GM10847 (cell line): ENCODE measurements around the gene DNAJC25.

ENCODE experiments used
- POLR2A ChIP-seq: IDR thresholded peaks from 2 replicates; pipeline ENCODE4 v1.6.1; 2011; ENCODE audit not compliant: insufficient read length; ENCODE audit errors: extremely low read depth

The DNAJC25 gene

DNA sequence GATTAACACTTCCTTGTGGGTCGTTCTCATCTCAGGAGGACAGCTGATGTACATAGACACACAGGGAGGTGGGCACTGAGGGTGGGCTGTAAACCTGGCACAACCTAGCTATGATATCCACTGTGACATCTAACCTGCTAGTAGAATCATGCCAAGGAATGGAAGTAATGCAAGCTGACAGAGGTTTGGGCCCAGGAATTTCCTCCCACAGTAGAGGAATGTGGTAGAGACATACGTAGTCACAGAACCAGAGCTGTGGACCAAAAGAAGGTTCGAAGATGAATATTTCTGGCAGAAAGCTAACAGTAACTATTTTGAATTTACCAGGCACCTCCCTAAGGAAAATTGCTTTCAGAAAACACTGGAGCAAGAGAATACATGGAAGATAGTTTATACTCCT is 15.2 kb upstream of the DNAJC25 start:
- TF ChIP-seq POLR2A, result no peak

DNA sequence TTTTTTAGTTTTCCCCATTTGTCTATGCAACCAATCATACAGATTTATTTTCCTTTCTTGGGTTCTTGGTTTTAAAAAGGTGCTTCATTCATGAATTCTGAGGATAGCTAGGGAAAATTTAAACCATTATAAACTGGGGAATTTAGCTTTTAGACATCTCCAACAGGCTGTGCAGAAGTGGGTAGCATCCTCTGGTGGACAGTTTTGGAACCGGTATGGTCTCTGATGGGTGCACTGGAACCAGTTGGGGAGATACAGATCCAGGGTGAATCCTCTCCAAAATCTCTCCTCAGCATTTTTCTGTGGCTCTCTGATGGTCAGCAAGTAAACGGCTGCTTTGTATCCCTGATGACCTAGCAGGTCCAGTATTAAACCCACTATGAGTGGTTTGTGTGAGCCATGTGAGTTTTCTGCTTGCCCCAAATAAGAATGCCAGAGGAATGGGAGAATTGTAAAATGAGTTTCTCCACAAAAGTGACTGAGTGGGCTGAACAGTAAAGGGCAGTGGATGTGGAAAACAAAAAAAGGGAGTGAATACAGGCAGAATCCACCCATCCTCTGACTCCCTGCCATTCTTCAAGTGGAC is 9.1 kb upstream of the DNAJC25 start:
- TF ChIP-seq POLR2A, result no peak

DNA sequence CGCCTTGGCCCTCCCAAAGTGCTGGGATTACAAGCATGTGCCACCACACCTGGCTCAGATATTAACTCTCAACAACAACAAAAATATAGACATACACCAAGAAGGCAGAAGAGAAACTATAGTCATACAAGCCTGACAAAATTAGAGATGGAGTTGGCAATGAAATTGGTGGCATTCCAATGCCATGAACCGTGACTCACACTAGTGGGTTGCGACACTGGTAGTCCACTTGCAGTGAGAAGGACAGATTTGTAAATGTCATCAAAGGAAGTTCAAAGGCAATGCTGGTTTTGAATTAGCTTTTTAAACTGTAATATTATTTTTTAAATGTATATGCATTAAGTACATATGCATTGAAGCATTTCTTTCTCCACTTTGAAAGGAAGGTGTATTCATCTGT is 8.5 kb upstream of the DNAJC25 start:
- TF ChIP-seq POLR2A, result no peak

DNA sequence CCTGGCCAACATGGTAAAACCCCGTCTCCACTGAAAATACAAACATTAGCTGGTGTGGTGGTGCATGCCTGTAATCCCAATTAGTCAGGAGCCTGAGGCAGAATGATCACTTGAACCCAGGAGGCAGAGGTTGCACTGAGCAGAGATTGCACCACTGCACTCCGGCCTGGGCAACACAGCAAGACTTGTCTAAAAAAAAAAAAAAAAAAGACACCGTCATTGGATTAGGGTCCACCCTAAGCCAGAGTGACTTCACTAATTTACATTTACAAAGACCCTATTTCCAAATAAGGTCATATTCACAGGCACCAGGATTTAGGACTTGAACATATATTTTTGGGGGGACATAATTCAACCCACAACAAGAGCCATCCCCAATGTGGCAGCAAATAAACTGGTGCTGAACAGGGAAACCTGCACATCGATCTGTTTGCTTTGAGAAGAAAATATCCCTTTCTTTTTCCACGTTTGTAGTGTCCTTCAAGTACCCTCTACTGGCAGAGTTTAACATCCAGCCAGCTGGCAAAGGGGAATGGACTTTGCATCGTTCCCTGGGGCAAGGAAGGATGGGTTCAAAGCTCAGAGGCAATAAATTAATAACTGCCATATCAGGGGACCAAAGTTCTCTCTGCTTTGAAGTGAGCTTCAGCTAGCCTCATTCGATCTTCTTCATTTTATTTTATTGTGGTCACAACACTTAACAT is 3.7 kb upstream of the DNAJC25 start:
- TF ChIP-seq POLR2A, result no peak

DNA sequence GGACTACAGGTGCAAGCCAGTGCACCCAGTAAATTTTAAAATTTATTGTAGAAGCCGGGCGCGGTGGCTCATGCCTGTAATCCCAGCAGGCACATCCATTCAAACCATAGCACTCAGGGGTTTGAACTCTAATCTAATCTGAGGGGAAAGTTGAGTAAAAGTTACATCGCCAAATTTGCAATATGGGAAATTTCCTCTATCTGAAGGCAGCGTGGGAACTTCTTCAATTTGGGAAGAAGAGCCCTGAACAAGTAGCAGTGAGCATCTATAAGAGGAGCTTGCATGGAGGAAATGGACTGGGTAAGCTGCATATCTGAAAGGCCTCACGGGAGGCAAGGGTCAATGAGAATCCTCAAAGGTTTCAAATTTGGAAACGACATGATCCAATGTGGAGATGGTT is 2.7 kb upstream of the DNAJC25 start:
- no peak for TF ChIP-seq POLR2A

DNA sequence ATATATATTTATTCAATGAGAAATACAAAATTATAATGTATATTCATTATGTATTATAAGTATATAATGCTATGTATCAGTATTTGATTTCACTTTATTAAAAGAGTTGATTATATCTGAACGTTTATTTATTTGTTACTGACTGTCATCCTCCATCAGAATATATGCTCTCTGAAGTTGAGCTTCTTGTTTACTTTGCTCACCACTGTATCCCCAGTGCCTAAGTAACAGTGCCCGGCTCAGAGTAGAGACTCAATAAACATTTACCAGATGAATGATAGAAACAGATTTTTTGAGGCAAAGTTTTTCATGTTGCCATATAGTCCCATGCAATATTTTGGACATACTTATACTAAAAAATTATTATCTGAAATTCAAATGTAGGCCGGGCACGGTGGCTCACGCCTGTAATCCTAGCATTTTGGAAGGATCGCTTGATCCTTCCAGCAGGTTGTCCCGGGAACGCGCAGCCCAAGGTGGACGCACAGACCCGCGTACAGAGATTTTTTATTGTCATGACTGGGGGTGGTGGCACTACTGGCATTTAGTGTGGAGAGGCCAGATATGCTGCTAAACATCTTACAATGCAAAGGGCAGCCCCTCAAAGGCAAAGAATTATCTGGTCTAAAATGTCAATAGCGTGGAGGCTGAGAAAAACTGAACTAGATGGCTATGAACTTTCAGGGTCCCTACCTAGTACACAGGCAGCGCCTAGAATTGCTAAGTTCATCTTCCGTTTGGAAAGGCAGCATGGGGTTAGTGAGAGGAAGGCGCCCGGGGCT is 761 bp upstream of the DNAJC25 start:
- TF ChIP-seq POLR2A, result no peak

DNA sequence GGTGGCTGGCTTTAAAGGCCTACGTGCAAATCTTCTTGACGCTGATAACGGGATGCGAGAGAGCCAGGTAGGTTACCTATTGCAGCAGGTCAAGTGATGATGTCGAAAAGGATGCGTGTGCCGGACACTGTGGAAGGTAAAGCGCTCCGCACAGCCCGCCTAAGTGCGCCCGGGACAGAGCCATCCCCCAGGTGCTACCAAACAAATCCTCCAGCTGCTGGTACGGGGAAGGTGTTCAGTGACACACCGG is 245 bp upstream of the DNAJC25 start:
- TF ChIP-seq POLR2A, result no peak

DNA sequence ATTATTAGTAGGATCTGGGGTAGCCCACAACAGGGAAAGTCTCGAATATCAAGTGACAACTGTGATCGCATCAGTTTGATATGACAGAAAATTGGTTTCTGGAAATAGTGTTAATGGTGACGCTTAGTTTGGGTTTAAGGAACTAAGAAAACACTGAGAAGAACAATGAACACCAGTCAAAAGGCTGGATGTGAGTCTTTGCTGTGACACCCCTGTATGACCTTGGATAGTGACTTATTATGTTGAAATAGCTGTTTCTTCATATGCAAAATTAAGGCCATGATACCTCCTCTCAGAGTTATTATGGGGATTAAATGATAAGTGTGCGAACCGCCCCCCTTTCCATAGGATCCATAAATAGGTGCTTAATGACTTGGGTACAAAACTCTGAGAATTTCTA is 926 bp downstream of the DNAJC25 start:
- TF ChIP-seq POLR2A, result no peak

DNA sequence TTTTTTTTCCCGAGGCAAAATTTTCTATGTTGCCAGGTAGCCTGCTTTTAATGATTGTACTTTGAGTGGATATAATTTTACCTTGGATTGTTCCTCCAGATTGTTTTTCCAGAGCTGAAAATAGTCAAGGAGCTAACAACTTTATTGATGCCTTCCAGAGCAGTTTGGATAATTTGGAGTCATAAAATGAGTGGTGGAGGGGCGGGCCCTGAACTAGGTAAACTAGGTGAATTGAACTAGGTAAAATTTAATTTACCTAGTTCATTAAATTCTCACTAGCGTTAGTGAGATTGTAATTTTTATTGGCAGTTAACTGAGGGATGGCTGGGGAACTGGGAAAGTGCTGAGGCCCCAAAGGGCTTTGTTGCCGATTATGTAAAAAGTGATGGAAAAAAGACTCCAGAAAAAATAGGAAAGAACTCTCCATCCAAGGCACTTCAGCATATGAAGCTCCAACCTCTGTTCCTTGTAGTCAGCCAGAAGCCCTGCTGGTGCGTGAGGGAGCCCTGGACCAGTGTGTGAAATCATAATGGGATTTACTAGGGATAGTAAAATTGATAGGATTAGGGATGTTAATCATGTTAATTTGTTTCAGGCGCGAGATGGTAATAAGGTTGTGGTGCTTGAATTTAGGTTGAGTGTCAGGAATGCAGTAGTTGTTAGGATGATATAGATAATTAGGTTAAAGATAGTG is 1.7 kb downstream of the DNAJC25 start:
- TF ChIP-seq POLR2A, result no peak

DNA sequence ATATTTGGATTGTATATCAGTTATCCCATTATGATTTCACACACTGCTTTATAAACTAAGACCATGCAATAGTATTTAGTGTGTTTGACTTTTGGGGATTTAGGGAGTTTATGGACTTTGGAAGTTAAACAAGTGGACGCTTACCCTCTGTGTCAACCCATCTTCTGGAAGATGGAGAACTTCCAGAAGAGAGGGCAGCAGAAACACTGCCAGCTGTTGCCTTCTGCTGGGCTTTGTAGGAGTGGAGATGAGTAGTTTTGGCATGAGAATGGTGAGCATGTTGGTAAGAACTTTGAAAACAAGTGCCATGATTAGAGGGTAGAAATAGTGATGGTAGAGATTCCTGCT is 2.2 kb downstream of the DNAJC25 start:
- no peak for TF ChIP-seq POLR2A

DNA sequence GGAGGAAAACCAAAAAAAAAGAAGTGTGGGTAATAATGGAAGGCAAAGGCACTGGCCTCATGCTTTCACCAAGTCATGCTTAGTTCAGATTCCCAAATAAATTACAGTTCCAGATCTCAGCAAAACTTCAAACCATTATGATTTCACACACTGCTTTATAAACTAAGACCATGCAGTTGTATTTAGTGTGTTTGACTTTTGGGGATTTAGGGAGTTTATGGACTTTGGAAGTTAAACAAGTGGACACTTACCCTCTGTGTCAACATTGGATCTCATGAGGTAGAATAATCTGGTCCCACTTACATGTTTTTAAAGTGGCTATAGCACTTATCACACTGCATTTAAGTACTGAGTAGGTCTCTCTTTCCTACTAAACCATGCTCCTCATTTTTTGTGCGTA is 3.7 kb downstream of the DNAJC25 start:
- no peak for TF ChIP-seq POLR2A

DNA sequence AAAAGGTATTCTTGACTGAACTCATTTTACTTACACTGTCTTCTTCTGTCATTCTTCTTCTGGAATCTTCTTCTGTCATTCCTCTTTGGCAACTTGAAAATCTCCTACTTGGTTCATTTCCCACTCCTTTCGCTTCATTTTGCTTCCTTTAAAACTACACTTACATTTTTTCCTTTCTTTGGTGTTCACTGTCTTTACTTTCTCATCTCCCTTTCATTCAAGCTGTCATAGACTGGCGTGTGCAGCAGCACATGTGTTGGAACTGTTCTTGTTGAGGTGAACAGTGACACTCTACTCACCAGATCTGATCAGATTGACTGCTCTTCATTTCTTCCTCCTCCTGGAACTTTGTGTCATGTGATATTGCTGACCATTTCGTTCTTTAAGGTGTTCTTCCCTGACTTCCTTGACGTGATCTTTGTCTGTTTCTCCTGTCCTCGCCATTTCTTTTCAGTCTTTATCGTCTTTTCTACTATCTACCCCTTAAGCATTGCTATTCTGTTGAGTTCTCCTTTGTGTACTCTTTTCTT is 6.4 kb downstream of the DNAJC25 start:
- TF ChIP-seq POLR2A, result no peak

DNA sequence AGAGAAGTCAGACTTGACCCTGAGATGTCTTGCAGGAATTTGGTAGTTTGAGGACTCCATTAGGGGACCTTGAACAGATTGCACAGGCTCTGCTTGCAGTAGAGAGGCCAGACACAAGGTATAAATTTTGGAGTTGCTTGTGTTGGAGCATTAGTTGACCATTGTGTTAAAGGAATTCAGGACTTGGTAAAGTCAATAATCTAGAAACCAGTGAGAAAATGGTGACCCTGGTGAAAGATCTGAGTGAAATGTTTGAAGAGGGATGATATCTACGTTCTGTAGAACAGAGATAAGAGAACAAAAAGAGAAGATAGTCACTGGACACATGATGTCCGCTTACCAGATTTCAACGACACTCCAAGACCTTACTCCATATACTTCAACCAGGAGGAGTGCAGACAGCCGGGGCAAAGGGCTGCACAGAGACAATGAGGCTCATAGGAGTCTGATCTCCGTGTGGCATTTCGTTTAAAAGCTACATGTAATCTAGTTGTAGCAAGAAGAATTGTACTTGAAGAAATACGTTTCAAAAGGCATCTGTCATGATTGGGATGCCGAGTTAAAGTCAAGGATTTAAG is 13.2 kb downstream of the DNAJC25 start:
- TF ChIP-seq POLR2A, result no peak

DNA sequence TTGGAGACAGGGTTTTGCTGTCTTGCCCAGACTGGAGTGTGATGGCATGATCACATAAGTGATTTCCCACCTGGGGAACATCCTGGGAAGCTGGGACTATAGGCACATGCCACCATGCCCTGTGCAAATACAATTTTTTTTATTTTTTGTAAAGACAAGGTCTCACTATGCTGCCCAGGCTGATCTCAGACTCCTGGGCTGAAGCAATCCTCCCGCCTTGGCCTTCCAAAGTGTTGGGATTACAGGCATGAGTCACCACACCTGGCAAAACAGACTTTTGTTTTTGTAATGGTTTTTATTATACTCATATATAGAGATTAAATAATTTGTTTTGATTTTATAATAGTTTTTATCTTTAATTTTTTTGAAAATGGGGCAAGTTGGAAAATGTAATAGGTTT is 14.7 kb downstream of the DNAJC25 start:
- no peak for TF ChIP-seq POLR2A

DNA sequence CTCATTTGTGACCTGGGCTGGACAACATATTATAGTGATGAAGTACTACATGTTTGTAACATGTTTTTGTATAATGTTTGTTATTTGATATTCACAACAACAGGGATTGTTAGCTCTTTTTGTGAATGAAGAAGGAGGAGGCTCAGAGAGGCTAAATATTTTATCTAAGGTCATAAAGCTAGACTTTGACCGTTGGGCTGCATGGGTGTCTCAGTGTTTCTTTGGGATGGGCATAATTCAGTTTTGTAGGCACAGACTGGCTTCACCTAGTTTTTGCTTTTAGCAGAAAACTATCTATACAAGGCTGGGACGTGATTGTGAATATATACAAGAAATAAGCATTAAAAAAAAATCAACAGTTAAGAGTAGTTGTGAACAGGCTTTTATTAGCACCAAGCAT is 15.3 kb downstream of the DNAJC25 start:
- TF ChIP-seq POLR2A, result no peak

DNA sequence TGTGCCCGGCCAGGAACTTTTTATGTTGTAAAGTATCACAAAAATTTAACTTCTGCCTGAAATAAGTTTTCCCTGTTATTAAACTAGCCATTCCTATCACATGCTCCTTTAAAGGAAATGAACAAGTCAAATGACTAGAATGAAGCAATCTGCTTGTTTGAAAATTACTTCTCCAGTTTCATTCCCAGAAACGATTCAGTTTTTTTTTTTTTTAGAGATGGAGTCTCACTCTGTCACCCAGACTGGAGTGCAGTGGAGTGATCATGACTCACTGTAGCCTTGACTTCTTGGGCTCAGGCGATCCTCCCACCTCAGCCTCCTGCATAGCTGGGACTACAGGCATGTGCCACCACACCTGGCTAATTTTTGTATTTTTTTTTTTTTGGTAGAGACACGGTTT is 16.9 kb downstream of the DNAJC25 start:
- no peak for TF ChIP-seq POLR2A
